ENCODE measurements around the gene TMEM63C.
A peak's percentile ranks its signal among the peaks of the same experiment; 100 is the strongest.
"Not testable (repeated sequence)": the region's sequence is repeated elsewhere in the genome, so short reads cannot be mapped to it uniquely, and the experiment has no call there.

The TMEM63C gene

GRCh38 chr14:77158175-77158881 is 23.3 kb upstream of the TMEM63C start:
- DNase-seq (ENCODE audit: extremely low spot score), result no peak
- CTCF ChIA-PET, result no interaction called here
- TF ChIP-seq HDGF (IDR thresholded peaks at IDR 0.05; ENCODE audit: borderline replicate concordance) (no peak), NFRKB (IDR thresholded peaks at IDR 0.05) (no peak), BHLHE40 (IDR thresholded peaks at IDR 0.05; ENCODE audit: borderline replicate concordance) (no peak), LEF1 (IDR thresholded peaks at IDR 0.05; ENCODE audit: borderline replicate concordance) (no peak), ARNT (IDR thresholded peaks at IDR 0.05) (no peak), ELF4 (IDR thresholded peaks at IDR 0.05) (no peak), FOXA1 (IDR thresholded peaks at IDR 0.05) (no peak), SUZ12 (IDR thresholded peaks at IDR 0.05) (no peak), FOXM1 (IDR thresholded peaks at IDR 0.05; ENCODE audit: borderline replicate concordance) (no peak)
- POLR2A ChIA-PET, result interaction anchor here (1.7 kb wide), 1 partner anchor 17 kb away, joined by 5 read pairs; the partner anchor contains the start of gene ZDHHC22

GRCh38 chr14:77158882-77159255 is 22.7 kb upstream of the TMEM63C start:
- CTCF ChIA-PET, result no interaction called here
- DNase-seq (ENCODE audit: extremely low spot score), result no peak
- POLR2A ChIA-PET, result no interaction called here
- TF ChIP-seq ELF4 (IDR thresholded peaks at IDR 0.05) (no peak), ZNF384 (IDR thresholded peaks at IDR 0.05) (no peak), CTBP1 (IDR thresholded peaks at IDR 0.05; ENCODE audit: borderline replicate concordance) (no peak), FOXM1 (IDR thresholded peaks at IDR 0.05; ENCODE audit: borderline replicate concordance) (no peak), HDGF (IDR thresholded peaks at IDR 0.05; ENCODE audit: borderline replicate concordance) (no peak), FOXK2 (IDR thresholded peaks at IDR 0.05) (no peak), NFRKB (IDR thresholded peaks at IDR 0.05) (no peak), SP1 (IDR thresholded peaks at IDR 0.05) (no peak), BHLHE40 (IDR thresholded peaks at IDR 0.05; ENCODE audit: borderline replicate concordance) (no peak), L3MBTL2 (conservative IDR thresholded peaks at IDR 0.05) (no peak), LEF1 (IDR thresholded peaks at IDR 0.05; ENCODE audit: borderline replicate concordance) (no peak), TARDBP (IDR thresholded peaks at IDR 0.05) (no peak), ARNT (IDR thresholded peaks at IDR 0.05) (no peak), SUZ12 (IDR thresholded peaks at IDR 0.05) (no peak), FOXA1 (IDR thresholded peaks at IDR 0.05) (no peak)
- TF ChIP-seq, protein P1, sequence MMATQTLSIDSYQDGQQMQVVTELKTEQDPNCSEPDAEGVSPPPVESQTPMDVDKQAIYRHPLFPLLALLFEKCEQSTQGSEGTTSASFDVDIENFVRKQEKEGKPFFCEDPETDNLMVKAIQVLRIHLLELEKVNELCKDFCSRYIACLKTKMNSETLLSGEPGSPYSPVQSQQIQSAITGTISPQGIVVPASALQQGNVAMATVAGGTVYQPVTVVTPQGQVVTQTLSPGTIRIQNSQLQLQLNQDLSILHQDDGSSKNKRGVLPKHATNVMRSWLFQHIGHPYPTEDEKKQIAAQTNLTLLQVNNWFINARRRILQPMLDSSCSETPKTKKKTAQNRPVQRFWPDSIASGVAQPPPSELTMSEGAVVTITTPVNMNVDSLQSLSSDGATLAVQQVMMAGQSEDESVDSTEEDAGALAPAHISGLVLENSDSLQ (IDR thresholded peaks at IDR 0.05), result no peak

- no peak for TF ChIP-seq ARNT (IDR thresholded peaks at IDR 0.05)
- TF ChIP-seq, protein P1 (IDR thresholded peaks at IDR 0.05), result no peak
- TF ChIP-seq NFRKB (IDR thresholded peaks at IDR 0.05), result no peak
- TF ChIP-seq FOXA1 (IDR thresholded peaks at IDR 0.05), result no peak
- TF ChIP-seq ZNF384 (IDR thresholded peaks at IDR 0.05), result no peak
- TF ChIP-seq HDGF (IDR thresholded peaks at IDR 0.05; ENCODE audit: borderline replicate concordance), result no peak
- TF ChIP-seq LEF1 (IDR thresholded peaks at IDR 0.05; ENCODE audit: borderline replicate concordance), result no peak
- no peak for TF ChIP-seq FOXM1 (IDR thresholded peaks at IDR 0.05; ENCODE audit: borderline replicate concordance)
- TF ChIP-seq CTBP1 (IDR thresholded peaks at IDR 0.05; ENCODE audit: borderline replicate concordance), result no peak
- TF ChIP-seq L3MBTL2 (conservative IDR thresholded peaks at IDR 0.05), result no peak
- TF ChIP-seq BHLHE40 (IDR thresholded peaks at IDR 0.05; ENCODE audit: borderline replicate concordance), result no peak
- TF ChIP-seq SUZ12 (IDR thresholded peaks at IDR 0.05), result no peak
- no peak for TF ChIP-seq TARDBP (IDR thresholded peaks at IDR 0.05)
- TF ChIP-seq SP1 (IDR thresholded peaks at IDR 0.05), result no peak
- TF ChIP-seq ELF4 (IDR thresholded peaks at IDR 0.05), result no peak
- TF ChIP-seq FOXK2 (IDR thresholded peaks at IDR 0.05), result no peak
- ChIA-PET POLR2A (no interaction called here), CTCF (no interaction called here)
- DNase-seq (ENCODE audit: extremely low spot score), result no peak
Observed at GRCh38 chr14:77161011-77161410, 20.6 kb upstream of the TMEM63C start.

DNA sequence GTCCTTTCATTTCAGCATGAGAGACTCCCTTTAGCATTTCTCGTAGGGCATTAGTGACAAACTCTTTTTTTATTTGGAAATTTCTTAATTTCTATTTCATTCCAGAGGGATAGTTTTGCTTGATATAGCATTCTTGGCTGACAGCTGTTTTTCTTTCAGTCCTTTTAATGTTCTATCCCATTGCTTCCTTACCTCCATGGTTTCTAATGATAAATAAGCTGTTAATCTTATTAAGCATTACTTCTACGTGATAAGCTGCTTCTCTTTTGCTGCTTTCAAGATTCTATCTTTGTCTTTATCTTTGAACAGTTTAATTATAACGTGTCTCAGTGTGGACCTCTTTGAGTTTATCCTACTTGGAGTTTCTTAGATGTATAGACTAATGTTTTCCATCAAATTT is 11.6 kb upstream of the TMEM63C start:
- no peak for DNase-seq (ENCODE audit: extremely low spot score)
- ChIA-PET CTCF (no interaction called here), POLR2A (no interaction called here)
- no peak for TF ChIP-seq TARDBP (IDR thresholded peaks at IDR 0.05)
- peak; percentile 18; the same call in 1 of the 2 replicates for TF ChIP-seq ELF4 (IDR thresholded peaks at IDR 0.05)

DNA sequence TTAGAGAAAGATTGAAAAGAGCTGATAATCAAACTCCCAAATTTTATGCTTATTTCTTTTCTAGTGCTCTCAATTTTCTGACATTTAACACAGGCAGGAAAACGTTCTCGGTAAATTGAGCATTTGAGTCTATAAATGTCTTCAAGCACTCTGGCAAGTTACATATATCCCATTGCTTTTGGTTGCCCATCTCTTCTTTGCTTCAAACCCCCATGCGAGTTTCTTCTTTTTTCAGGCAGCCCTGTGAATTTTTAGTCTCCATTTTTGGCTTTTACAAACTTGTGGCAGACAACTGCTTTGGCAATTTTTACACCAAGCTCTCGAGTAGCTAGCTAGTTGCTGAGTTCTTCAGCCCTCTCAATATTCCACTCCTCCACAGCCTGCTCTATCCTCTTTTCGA is 8.7 kb upstream of the TMEM63C start:
- ChIA-PET POLR2A (interaction anchor here (0.8 kb wide), 1 partner anchor 49 kb away, joined by 3 read pairs; no protein-coding TSS in a partner anchor), CTCF (interaction anchor here (0.6 to 0.7 kb wide), 2 partner anchors 136 to 242 kb away, joined by 4 to 5 read pairs; no protein-coding TSS in a partner anchor)
- no peak for TF ChIP-seq SUZ12 (IDR thresholded peaks at IDR 0.05)
- TF ChIP-seq L3MBTL2 (conservative IDR thresholded peaks at IDR 0.05), result no peak
- TF ChIP-seq LEF1 (IDR thresholded peaks at IDR 0.05; ENCODE audit: borderline replicate concordance), result no peak
- no peak for TF ChIP-seq SP1 (IDR thresholded peaks at IDR 0.05)
- no peak for TF ChIP-seq ELF4 (IDR thresholded peaks at IDR 0.05)
- no peak for TF ChIP-seq ARNT (IDR thresholded peaks at IDR 0.05)
- TF ChIP-seq TARDBP (IDR thresholded peaks at IDR 0.05), result no peak
- no peak for TF ChIP-seq FOXA1 (IDR thresholded peaks at IDR 0.05)
- no peak for TF ChIP-seq ZNF384 (IDR thresholded peaks at IDR 0.05)
- no peak for TF ChIP-seq HDGF (IDR thresholded peaks at IDR 0.05; ENCODE audit: borderline replicate concordance)
- TF ChIP-seq BHLHE40 (IDR thresholded peaks at IDR 0.05; ENCODE audit: borderline replicate concordance), result no peak
- TF ChIP-seq, protein P1 (IDR thresholded peaks at IDR 0.05), result no peak
- no peak for TF ChIP-seq NFRKB (IDR thresholded peaks at IDR 0.05)
- no peak for TF ChIP-seq CTBP1 (IDR thresholded peaks at IDR 0.05; ENCODE audit: borderline replicate concordance)
- no peak for TF ChIP-seq FOXM1 (IDR thresholded peaks at IDR 0.05; ENCODE audit: borderline replicate concordance)
- no peak for TF ChIP-seq FOXK2 (IDR thresholded peaks at IDR 0.05)
- no peak for DNase-seq (ENCODE audit: extremely low spot score)

- DNase-seq (ENCODE audit: extremely low spot score); POLR2A ChIA-PET: not testable (repeated sequence)
- CTCF ChIA-PET, result interaction anchor here (1.0 kb wide), 1 partner anchor 23 kb away, joined by 3 read pairs; no protein-coding TSS in a partner anchor
Observed at GRCh38 chr14:77173911-77174617, 7.5 kb upstream of the TMEM63C start.
